GM23338 (cell line): ENCODE data around the gene TPPP3. TPM values are rescaled to one million over a fixed set of nuclear protein-coding genes. Genes with fewer than 3 reads are reported as not detected.

Source experiments
- ATAC-seq: fragments of 200-7000 bp; cut with Tn5 transposase; 3 replicates; pipeline ENCODE4 v1.9.1; 2020
- DNase-seq: peaks from one replicate; pipeline ENCODE4 v3.0.0-alpha.2; 2015; ENCODE audit warnings: low spot score
- H2AFZ ChIP-seq: fragments of 200-600 bp; sonication (generic); 2 replicates; pipeline ENCODE4 v1.8.0; 2016; ENCODE audit warnings: antibody characterized with exemption, mild to moderate bottlenecking, moderate library complexity
- H3F3A ChIP-seq: fragments of 200-600 bp; sonication (generic); replicated peaks from 2 replicates; pipeline ENCODE4 v1.8.0; 2017; ENCODE audit warnings: antibody characterized with exemption, mixed run types, low read depth
- H3K27ac ChIP-seq: fragments of 200-600 bp; sonication (generic); 2 replicates; pipeline ENCODE4 v1.6.1; 2016; ENCODE audit warnings: low read depth
- H3K27me3 ChIP-seq: fragments of 200-600 bp; sonication (generic); 2 replicates; pipeline ENCODE4 v1.8.0; 2016; ENCODE audit warnings: mild to moderate bottlenecking, mixed run types, moderate library complexity; ENCODE audit not compliant: insufficient read depth
- H3K36me3 ChIP-seq: fragments of 200-600 bp; sonication (generic); 2 replicates; pipeline ENCODE4 v1.8.0; 2016; ENCODE audit warnings: mild to moderate bottlenecking; ENCODE audit not compliant: insufficient read depth
- H3K4me1 ChIP-seq: fragments of 200-600 bp; sonication (generic); 2 replicates; pipeline ENCODE4 v1.8.0; 2016; ENCODE audit warnings: mild to moderate bottlenecking, moderate library complexity; ENCODE audit not compliant: insufficient read depth
- H3K4me2 ChIP-seq: fragments of 200-600 bp; sonication (generic); 2 replicates; pipeline ENCODE4 v1.7.1; 2017; ENCODE audit warnings: mixed run types
- H3K4me3 ChIP-seq: fragments of 200-600 bp; sonication (generic); 2 replicates; pipeline ENCODE4 v1.6.1; 2016; ENCODE audit warnings: mixed run types
- H3K79me2 ChIP-seq: fragments of 200-600 bp; sonication (generic); replicated peaks from 2 replicates; pipeline ENCODE4 v1.8.0; 2017; ENCODE audit warnings: mild to moderate bottlenecking; ENCODE audit not compliant: insufficient read depth
- H3K9me2 ChIP-seq: fragments of 200-600 bp; sonication (generic); 2 replicates; pipeline ENCODE4 v1.8.0; 2017; ENCODE audit not compliant: insufficient read depth
- H4K20me1 ChIP-seq: fragments of 200-600 bp; sonication (generic); replicated peaks from 2 replicates; pipeline ENCODE4 v1.8.0; 2017; ENCODE audit warnings: mild to moderate bottlenecking; ENCODE audit not compliant: insufficient read depth
- H3K27ac Mint-ChIP-seq: 2 replicates; pipeline ENCODE4 v1.8.0; 2020; ENCODE audit warnings: inconsistent platforms, mild to moderate bottlenecking, moderate library complexity, mixed read lengths
- H3K27me3 Mint-ChIP-seq: 3 replicates; pipeline ENCODE4 v1.8.0; 2022; ENCODE audit warnings: low read depth, mild to moderate bottlenecking, moderate library complexity, mixed read lengths, inconsistent platforms; ENCODE audit not compliant: insufficient read depth, poor library complexity
- H3K36me3 Mint-ChIP-seq: 3 replicates; pipeline ENCODE4 v1.8.0; 2021; ENCODE audit warnings: low read depth, mild to moderate bottlenecking, inconsistent platforms, moderate library complexity, mixed read lengths
- H3K4me1 Mint-ChIP-seq: 3 replicates; pipeline ENCODE4 v1.8.0; 2020; ENCODE audit warnings: mild to moderate bottlenecking, inconsistent platforms, mixed read lengths
- H3K4me3 Mint-ChIP-seq: 3 replicates; pipeline ENCODE4 v1.8.0; 2021; ENCODE audit warnings: moderate library complexity, mild to moderate bottlenecking, inconsistent platforms, mixed read lengths
- H3K9me3 Mint-ChIP-seq: 3 replicates; pipeline ENCODE4 v1.8.0; 2020; ENCODE audit warnings: moderate library complexity, mild to moderate bottlenecking, inconsistent platforms, mixed read lengths
- CREB1 ChIP-seq: fragments of 250-450 bp; sonication (Bioruptor Pico); IDR thresholded peaks from 2 replicates; pipeline ENCODE4 v1.5.0; 2020; ENCODE audit warnings: low read depth, mild to moderate bottlenecking, moderate library complexity
- CTCF ChIP-seq, 2 experiments: fragments of 200-600 bp in 1 of 2; sonication (generic) in 1 of 2; conservative IDR thresholded peaks; 2 replicates each; pipeline versions ENCODE4 v1.5.1 to v1.6.1; 2016 to 2017; ENCODE audit warnings: antibody characterized with exemption in 2 of 2, low read depth in 2 of 2, mild to moderate bottlenecking in 2 of 2, moderate library complexity in 1 of 2
- ETS1 ChIP-seq: IDR thresholded peaks from 2 replicates; pipeline ENCODE4 v1.6.1; 2016; ENCODE audit warnings: antibody characterized with exemption
- EZH2 ChIP-seq: fragments of 200-600 bp; sonication (generic); IDR thresholded peaks from one replicate; pipeline ENCODE4 v1.8.0; 2017; ENCODE audit warnings: antibody characterized with exemption, mild to moderate bottlenecking, low read depth; ENCODE audit not compliant: unreplicated experiment
- EZH2phosphoT487 ChIP-seq: fragments of 200-600 bp; sonication (generic); IDR thresholded peaks from one replicate; pipeline ENCODE4 v1.8.1; 2018; ENCODE audit warnings: antibody characterized with exemption; ENCODE audit not compliant: unreplicated experiment
- JUNB ChIP-seq: IDR thresholded peaks from one replicate; pipeline ENCODE4 v1.6.1; 2016; ENCODE audit warnings: antibody characterized with exemption; ENCODE audit not compliant: unreplicated experiment
- NANOG ChIP-seq: IDR thresholded peaks from 2 replicates; pipeline ENCODE4 v1.6.1; 2016; ENCODE audit warnings: antibody characterized with exemption, borderline replicate concordance
- POLR2AphosphoS5 ChIP-seq: IDR thresholded peaks from 2 replicates; pipeline ENCODE4 v1.6.1; 2016; ENCODE audit warnings: antibody characterized with exemption, low read depth
- REST ChIP-seq: IDR thresholded peaks from one replicate; pipeline ENCODE4 v1.6.1; 2018; ENCODE audit warnings: antibody characterized with exemption; ENCODE audit not compliant: unreplicated experiment
- STAT1 ChIP-seq: IDR thresholded peaks from one replicate; pipeline ENCODE4 v1.6.1; 2016; ENCODE audit warnings: antibody characterized with exemption; ENCODE audit not compliant: unreplicated experiment
- ZNF114 ChIP-seq: fragments of 250-450 bp; sonication (Bioruptor Pico); IDR thresholded peaks from 2 replicates; pipeline ENCODE4 v1.5.0; 2020; ENCODE audit warnings: mild to moderate bottlenecking, moderate library complexity
- ZNF331 ChIP-seq: fragments of 250-450 bp; sonication (Bioruptor Pico); IDR thresholded peaks from 2 replicates; pipeline ENCODE4 v1.5.0; 2020; ENCODE audit warnings: low read depth, mild to moderate bottlenecking, moderate library complexity
- ZNF462 ChIP-seq: fragments of 250-450 bp; sonication (Bioruptor Pico); IDR thresholded peaks from 2 replicates; pipeline ENCODE4 v1.5.0; 2020; ENCODE audit warnings: mild to moderate bottlenecking, moderate library complexity
- polyA plus RNA-seq: library from polyadenylated mRNA; unstranded; fragments of >200 nt; fragmentation: Nextera tagmentation; extraction: Ambion mirVana; gene quantifications from 2 replicates; pipeline ENCODE4 v1.2.1, GENCODE V29; 2016
- total RNA-seq: library from RNA; depleted of rRNA; stranded (reverse); fragments of >200 nt; shearing (Covaris generic); gene quantifications from 2 replicates; pipeline ENCODE4 v1.2.3, GENCODE V29; 2014

Gene TPPP3
- total and polyA plus RNA-seq, 2 experiments from 2014 or later, result 0.26 to 0.28 TPM

GRCh38 chr16:67389911-67390815 lies 3.1 kb downstream of the TPPP3 start:
- DNase-seq (no peak), ATAC-seq (no peak)
- H3K9me2 ChIP-seq, result no peaks in the 10 kb centered on the region
- H3K27me3 ChIP-seq, result peaks cover 35% of the 10 kb centered on the region
- H2AFZ ChIP-seq, result no peak overlapping the region
- H3K4me3 Mint-ChIP-seq, result no peak overlapping the region
- H3K36me3 Mint-ChIP-seq, result no peaks in the 10 kb centered on the region; the same call in 2 of the 3 replicates
- no peak overlapping the region for H3K4me3 ChIP-seq
- H3K79me2 ChIP-seq, result no peaks in the 10 kb centered on the region
- no peaks in the 10 kb centered on the region for H3K36me3 ChIP-seq
- H3K27ac ChIP-seq, result no peak overlapping the region
- 0 out of 2 replicates have a peak, but pooled peaks cover 3% of the 10 kb centered on the region for H3F3A ChIP-seq
- TF ChIP-seq REST (no peak), POLR2AphosphoS5 (no peak), CREB1 (CRISPR knock-in tag) (no peak), JUNB (no peak), EZH2phosphoT487 (no peak), NANOG (no peak), ZNF462 (CRISPR knock-in tag) (no peak), ETS1 (no peak), STAT1 (no peak), EZH2 (no peak), ZNF114 (no peak), ZNF331 (no peak), CTCF (conservative IDR thresholded peaks at IDR 0.05; ENCODE audit: low read depth in 2 of 2) (no peak)
- no peaks in the 10 kb centered on the region for H4K20me1 ChIP-seq
- H3K27me3 Mint-ChIP-seq, result peaks cover 47% of the 10 kb centered on the region
- no peaks in the 10 kb centered on the region for H3K9me3 Mint-ChIP-seq
- no peak overlapping the region for H3K4me2 ChIP-seq
- H3K4me1 ChIP-seq, result peaks cover 27% of the 10 kb centered on the region; the same call in 1 of the 2 replicates
- H3K4me1 Mint-ChIP-seq, result peaks cover 26% of the 10 kb centered on the region
- H3K27ac Mint-ChIP-seq, result no peak overlapping the region
